Uterus (tissue), 4 donors: ENCODE measurements around the gene MOB2. TPM values are rescaled to one million over a fixed set of nuclear protein-coding genes. Genes with fewer than 3 reads are reported as not detected.

Experiments
- DNase-seq, 2 donors: peaks; one replicate each; pipeline ENCODE4 v3.0.0-alpha.2; 2019 to 2020
- H3K27ac ChIP-seq, 2 donors: fragments of 200-600 bp; sonication (generic); 1 replicate in 1 of 2; 2 replicates in 1 of 2; pipeline ENCODE4 v1.5.1; 2016 to 2018
- H3K27me3 ChIP-seq, 2 donors: fragments of 200-600 bp; sonication (generic); one replicate each; pipeline ENCODE4 v1.5.1; 2018 to 2019; ENCODE audit warnings: control low read depth in 1 of 2
- H3K36me3 ChIP-seq, 2 donors: fragments of 200-600 bp; sonication (generic); one replicate each; pipeline ENCODE4 v1.5.1; 2019; ENCODE audit warnings: control low read depth in 1 of 2
- H3K4me1 ChIP-seq, 2 donors: fragments of 200-600 bp; sonication (generic); one replicate each; pipeline ENCODE4 v1.5.1; 2018 to 2019; ENCODE audit warnings: control low read depth in 1 of 2
- H3K4me3 ChIP-seq, 2 donors: fragments of 200-600 bp; sonication (generic); 1 replicate in 1 of 2; 2 replicates in 1 of 2; pipeline ENCODE4 v1.5.1; 2018 to 2019; ENCODE audit warnings: mild to moderate bottlenecking in 1 of 2
- H3K9me3 ChIP-seq, 2 donors: fragments of 200-600 bp; sonication (generic); one replicate each; pipeline ENCODE4 v1.5.1; 2019; ENCODE audit warnings: control low read depth in 1 of 2
- POLR2A ChIP-seq, 2 donors: fragments of 450-650 bp; IDR thresholded peaks; one replicate each; pipeline ENCODE4 v1.6.1; 2016; ENCODE audit warnings: antibody characterized with exemption in 2 of 2, mild to moderate bottlenecking in 1 of 2, moderate library complexity in 1 of 2
- intact Hi-C: fragments of 100-400 bp; cut with DNase I; formaldehyde crosslinking; loops from one replicate; pipeline ENCODE4 v1.15.1; 2023; ENCODE audit warnings: low total_unique reads
- total RNA-seq, 4 donors: library from RNA; depleted of rRNA in 3 of 4; stranded (reverse); fragments of >200 nt in 3 of 4; gene quantifications; one replicate each; pipeline versions ENCODE4 v1.1.0 to v1.2.4, GENCODE V29; 2014 to 2023
- TF ChIP-seq, protein P1 (sequence below), 4 experiments: fragments of 200-600 bp in 2 of 4; fragments of 450-650 bp in 2 of 4; sonication (generic) in 2 of 4; IDR thresholded peaks; one replicate each; pipeline ENCODE4 v1.5.1; 2016 to 2019; ENCODE audit warnings: antibody characterized with exemption in 4 of 4, mild to moderate bottlenecking in 2 of 4, moderate library complexity in 1 of 4
- donor health status: DM: yes; HTN: yes; CAD: no.

Gene MOB2
- total RNA-seq, 4 donors from 2014 or later: 17.1 to 72.6 (median 23.6) TPM

GRCh38 chr11:1447845-1448825, 38.4 kb downstream of the MOB2 start:
- TF ChIP-seq POLR2A (IDR thresholded peaks at IDR 0.05): no peak
- TF ChIP-seq, protein P1, sequence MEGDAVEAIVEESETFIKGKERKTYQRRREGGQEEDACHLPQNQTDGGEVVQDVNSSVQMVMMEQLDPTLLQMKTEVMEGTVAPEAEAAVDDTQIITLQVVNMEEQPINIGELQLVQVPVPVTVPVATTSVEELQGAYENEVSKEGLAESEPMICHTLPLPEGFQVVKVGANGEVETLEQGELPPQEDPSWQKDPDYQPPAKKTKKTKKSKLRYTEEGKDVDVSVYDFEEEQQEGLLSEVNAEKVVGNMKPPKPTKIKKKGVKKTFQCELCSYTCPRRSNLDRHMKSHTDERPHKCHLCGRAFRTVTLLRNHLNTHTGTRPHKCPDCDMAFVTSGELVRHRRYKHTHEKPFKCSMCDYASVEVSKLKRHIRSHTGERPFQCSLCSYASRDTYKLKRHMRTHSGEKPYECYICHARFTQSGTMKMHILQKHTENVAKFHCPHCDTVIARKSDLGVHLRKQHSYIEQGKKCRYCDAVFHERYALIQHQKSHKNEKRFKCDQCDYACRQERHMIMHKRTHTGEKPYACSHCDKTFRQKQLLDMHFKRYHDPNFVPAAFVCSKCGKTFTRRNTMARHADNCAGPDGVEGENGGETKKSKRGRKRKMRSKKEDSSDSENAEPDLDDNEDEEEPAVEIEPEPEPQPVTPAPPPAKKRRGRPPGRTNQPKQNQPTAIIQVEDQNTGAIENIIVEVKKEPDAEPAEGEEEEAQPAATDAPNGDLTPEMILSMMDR (IDR thresholded peaks at IDR 0.05): no peak
- H3K36me3 ChIP-seq: no peaks in the 10 kb centered on the region
- no peaks in the 10 kb centered on the region for H3K4me1 ChIP-seq
- intact Hi-C loops: no loop called here
- H3K27ac ChIP-seq: no peak overlapping the region
- no peak overlapping the region for H3K4me3 ChIP-seq
- H3K9me3 ChIP-seq: no peaks in the 10 kb centered on the region
- no peaks in the 10 kb centered on the region for H3K27me3 ChIP-seq
- no peak for DNase-seq

DNA sequence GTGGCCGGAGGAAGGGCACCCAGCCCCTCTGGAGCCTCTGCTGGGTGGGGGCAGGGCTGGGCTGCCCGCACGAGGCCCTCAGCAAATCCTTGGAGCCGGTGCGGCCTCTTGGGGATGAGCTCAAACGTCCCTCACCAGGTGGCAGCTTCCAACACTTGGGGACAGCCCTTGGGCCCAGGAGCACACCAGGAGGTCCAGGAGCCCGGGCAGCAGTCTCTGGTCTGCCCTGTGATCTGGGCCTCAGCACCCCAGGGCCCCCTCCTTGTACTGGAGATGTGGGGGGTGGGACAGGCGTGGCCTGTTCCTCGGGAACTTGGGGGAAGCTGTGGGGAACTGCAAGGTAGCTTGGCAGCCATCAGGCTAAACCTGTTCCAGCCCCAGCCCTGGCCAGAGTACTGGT, 40.0 kb downstream of the MOB2 start:
- Histone ChIP-seq H3K4me3 (no peak overlapping the region), H3K27ac (no peak overlapping the region), H3K9me3 (no peaks in the 10 kb centered on the region), H3K36me3 (no peaks in the 10 kb centered on the region), H3K4me1 (no peaks in the 10 kb centered on the region), H3K27me3 (no peaks in the 10 kb centered on the region)
- intact Hi-C loops: no loop called here
- DNase-seq: no peak
- no peak for TF ChIP-seq POLR2A (IDR thresholded peaks at IDR 0.05)
- TF ChIP-seq, protein P1 (IDR thresholded peaks at IDR 0.05): no peak

GRCh38 chr11:1445741-1446445, 40.7 kb downstream of the MOB2 start:
- intact Hi-C loops: no loop called here
- Histone ChIP-seq H3K9me3 (no peaks in the 10 kb centered on the region), H3K4me1 (no peaks in the 10 kb centered on the region), H3K27ac (no peak overlapping the region), H3K4me3 (no peak overlapping the region), H3K36me3 (no peaks in the 10 kb centered on the region), H3K27me3 (no peaks in the 10 kb centered on the region)
- DNase-seq: no peak
- no peak for TF ChIP-seq POLR2A (IDR thresholded peaks at IDR 0.05)
- TF ChIP-seq, protein P1 (IDR thresholded peaks at IDR 0.05): no peak

GRCh38 chr11:1444823-1445422, 41.7 kb downstream of the MOB2 start:
- DNase-seq: no peak
- Histone ChIP-seq H3K36me3 (no peaks in the 10 kb centered on the region), H3K27me3 (no peaks in the 10 kb centered on the region), H3K27ac (no peak overlapping the region), H3K4me1 (no peaks in the 10 kb centered on the region), H3K4me3 (no peak overlapping the region), H3K9me3 (no peaks in the 10 kb centered on the region)
- TF ChIP-seq, protein P1 (IDR thresholded peaks at IDR 0.05): no peak
- intact Hi-C loops: no loop called here
